PC-3 (cell line): Measurements from ENCODE around the gene ATP6V1G2. TPM values are rescaled to one million over a fixed set of nuclear protein-coding genes. Genes with fewer than 3 reads are reported as not detected.

ENCODE experiments used
- ATAC-seq: fragments of 200-7000 bp; cut with Tn5 transposase; 2 replicates; pipeline ENCODE4 v1.9.1; 2020; ENCODE audit warnings: mild to moderate bottlenecking, moderate library complexity
- BruUV-seq: library from RNA; stranded (reverse); fragments of 400-500 nt; replicated peaks from 2 replicates; lab custom pipeline; 2021; lab: Mats Ljungman, UMichigan
- CTCF ChIA-PET: fragments of 300-600 bp; sonication (Branson Sonifier 250); formaldehyde crosslinking; loops from one replicate; lab custom pipeline; 2022; ENCODE audit warnings: antibody characterized with exemption; lab: Charles Lee
- POLR2A ChIA-PET: fragments of 300-600 bp; sonication (Branson Sonifier 250); formaldehyde crosslinking; loops from one replicate; lab custom pipeline; 2022; ENCODE audit warnings: antibody characterized with exemption; ENCODE audit not compliant: unreplicated experiment; lab: Charles Lee
- DNase-seq: peaks from one replicate; pipeline ENCODE4 v3.0.0-alpha.2; 2015
- H2AFZ ChIP-seq: fragments of 300-600 bp; sonication (generic); 2 replicates; pipeline ENCODE4 v1.6.0; 2016; ENCODE audit warnings: antibody characterized with exemption, low read length
- H3F3A ChIP-seq: fragments of 300-600 bp; sonication (generic); one replicate; pipeline ENCODE4 v1.6.0; 2017; ENCODE audit warnings: antibody characterized with exemption, low read length, control low read depth, mild to moderate bottlenecking; ENCODE audit not compliant: unreplicated experiment
- H3K27ac ChIP-seq: fragments of 300-600 bp; sonication (generic); 2 replicates; pipeline ENCODE4 v1.5.1; 2016; ENCODE audit warnings: mild to moderate bottlenecking, low read length
- H3K27me3 ChIP-seq: fragments of 300-600 bp; sonication (generic); 2 replicates; pipeline ENCODE4 v1.6.1; 2016; ENCODE audit warnings: low read length, mixed read lengths
- H3K36me3 ChIP-seq: fragments of 300-600 bp; sonication (generic); 2 replicates; pipeline ENCODE4 v1.6.1; 2016; ENCODE audit warnings: low read depth, mixed run types, low read length, mixed read lengths
- H3K4me1 ChIP-seq: fragments of 300-600 bp; sonication (generic); 2 replicates; pipeline ENCODE4 v1.5.1; 2016; ENCODE audit warnings: low read length; ENCODE audit not compliant: insufficient read depth
- H3K4me2 ChIP-seq: fragments of 300-600 bp; sonication (generic); 2 replicates; pipeline ENCODE4 v1.6.0; 2016; ENCODE audit warnings: low read length
- H3K4me3 ChIP-seq: fragments of 300-600 bp; sonication (generic); 2 replicates; pipeline ENCODE4 v1.5.1; 2016; ENCODE audit warnings: mild to moderate bottlenecking, low read length, mixed read lengths
- H3K79me2 ChIP-seq: fragments of 300-600 bp; sonication (generic); 2 replicates; pipeline ENCODE4 v1.6.1; 2017; ENCODE audit warnings: low read length, mixed read lengths
- H3K9ac ChIP-seq: fragments of 300-600 bp; sonication (generic); 2 replicates; pipeline ENCODE4 v1.6.0; 2016; ENCODE audit warnings: mild to moderate bottlenecking, low read length
- H3K9me2 ChIP-seq: fragments of 300-600 bp; sonication (generic); replicated peaks from 2 replicates; pipeline ENCODE4 v1.6.1; 2016; ENCODE audit warnings: mixed run types, low read length, mixed read lengths
- H3K9me3 ChIP-seq: fragments of 300-600 bp; sonication (generic); 2 replicates; pipeline ENCODE4 v1.6.1; 2016; ENCODE audit warnings: low read length, mixed read lengths
- H4K20me1 ChIP-seq: fragments of 300-600 bp; sonication (generic); 2 replicates; pipeline ENCODE4 v1.6.1; 2016; ENCODE audit warnings: low read length, mixed read lengths
- EZH2 ChIP-seq: fragments of 300-600 bp; sonication (generic); IDR thresholded peaks from one replicate; pipeline ENCODE4 v1.6.1; 2017; ENCODE audit warnings: antibody characterized with exemption, mild to moderate bottlenecking, low read length; ENCODE audit not compliant: unreplicated experiment
- EZH2phosphoT487 ChIP-seq: fragments of 300-600 bp; sonication (generic); IDR thresholded peaks from 2 replicates; pipeline ENCODE4 v1.6.1; 2018; ENCODE audit warnings: mild to moderate bottlenecking, antibody characterized with exemption, low read length, borderline replicate concordance
- intact Hi-C: fragments of 100-400 bp; cut with micrococcal nuclease; formaldehyde crosslinking; loops from 2 replicates; pipeline ENCODE4 v1.9.0; 2023
- total RNA-seq: library from RNA; depleted of rRNA; stranded (reverse); fragments of >200 nt; gene quantifications from 2 replicates; pipeline ENCODE4 v1.2.3, GENCODE V29; 2014
- TF ChIP-seq, protein P1 (sequence below): fragments of 300-600 bp; sonication (generic); conservative IDR thresholded peaks from 2 replicates; pipeline ENCODE4 v1.5.1; 2017; ENCODE audit warnings: antibody characterized with exemption, low read depth, mild to moderate bottlenecking, low read length

Gene ATP6V1G2
- total RNA-seq, 1 experiment from 2014 or later, result 1.2 TPM

DNA sequence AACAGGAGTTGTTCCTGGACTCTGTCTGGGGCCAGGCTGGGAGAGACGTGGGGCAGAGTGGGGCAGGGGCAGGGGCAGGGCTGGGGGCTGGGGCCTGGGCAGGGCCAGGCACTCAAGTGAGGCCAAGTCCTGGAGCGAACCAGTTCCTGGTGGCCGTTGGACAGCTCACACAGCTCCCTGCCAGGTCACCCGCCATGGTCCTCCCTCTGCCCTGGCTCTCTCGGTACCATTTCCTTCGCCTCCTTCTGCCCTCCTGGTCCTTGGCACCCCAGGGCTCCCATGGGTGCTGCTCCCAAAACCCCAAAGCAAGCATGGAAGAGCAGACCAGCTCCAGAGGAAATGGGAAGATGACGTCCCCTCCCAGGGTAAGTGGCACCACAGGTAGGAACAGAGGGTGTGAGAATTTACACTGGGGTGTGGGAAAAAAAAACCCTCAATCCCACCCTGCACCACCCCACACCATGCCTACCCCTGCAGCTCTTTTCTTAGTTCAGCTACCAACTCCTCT is 17.5 kb downstream of the ATP6V1G2 start, which contains the start of gene MCCD1:
TSS of gene MCCD1 (plus strand) at position 142 of the 508 bp plus-strand sequence. CDS start at position 195, 53 bp downstream.
- H3K79me2 ChIP-seq, result no peaks in the 10 kb centered on the region
- CTCF ChIA-PET, result no interaction called here

DNA sequence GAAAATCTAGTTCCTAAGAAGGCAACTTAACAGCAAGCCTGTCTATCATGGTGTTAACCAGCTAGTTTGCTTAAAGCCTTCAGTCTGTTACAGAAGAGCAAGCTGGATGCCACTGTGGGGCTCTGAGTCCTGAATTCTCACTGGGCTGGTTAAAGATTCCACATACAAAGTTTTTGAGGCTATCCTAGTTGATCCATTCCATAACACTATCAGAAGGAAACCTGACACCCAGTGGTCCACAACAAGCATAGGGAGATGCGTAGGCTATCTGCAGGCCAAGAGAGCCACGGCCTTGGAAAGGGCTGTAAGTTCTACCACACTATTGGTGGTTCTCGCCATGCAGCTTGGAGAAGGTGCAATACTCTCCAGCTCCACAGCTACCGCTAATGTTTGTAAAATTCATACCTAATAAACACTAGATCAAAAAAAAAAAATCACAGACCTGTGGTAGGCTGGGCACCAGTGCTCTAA is 18.1 kb downstream of the ATP6V1G2 start:
- H3K4me3 ChIP-seq, result no peak overlapping the region
- no peak overlapping the region for H3K27ac ChIP-seq
- H3K9me2 ChIP-seq, result no peaks in the 10 kb centered on the region
- TF ChIP-seq EZH2 (no peak), EZH2phosphoT487 (no peak)
- TF ChIP-seq, protein P1, sequence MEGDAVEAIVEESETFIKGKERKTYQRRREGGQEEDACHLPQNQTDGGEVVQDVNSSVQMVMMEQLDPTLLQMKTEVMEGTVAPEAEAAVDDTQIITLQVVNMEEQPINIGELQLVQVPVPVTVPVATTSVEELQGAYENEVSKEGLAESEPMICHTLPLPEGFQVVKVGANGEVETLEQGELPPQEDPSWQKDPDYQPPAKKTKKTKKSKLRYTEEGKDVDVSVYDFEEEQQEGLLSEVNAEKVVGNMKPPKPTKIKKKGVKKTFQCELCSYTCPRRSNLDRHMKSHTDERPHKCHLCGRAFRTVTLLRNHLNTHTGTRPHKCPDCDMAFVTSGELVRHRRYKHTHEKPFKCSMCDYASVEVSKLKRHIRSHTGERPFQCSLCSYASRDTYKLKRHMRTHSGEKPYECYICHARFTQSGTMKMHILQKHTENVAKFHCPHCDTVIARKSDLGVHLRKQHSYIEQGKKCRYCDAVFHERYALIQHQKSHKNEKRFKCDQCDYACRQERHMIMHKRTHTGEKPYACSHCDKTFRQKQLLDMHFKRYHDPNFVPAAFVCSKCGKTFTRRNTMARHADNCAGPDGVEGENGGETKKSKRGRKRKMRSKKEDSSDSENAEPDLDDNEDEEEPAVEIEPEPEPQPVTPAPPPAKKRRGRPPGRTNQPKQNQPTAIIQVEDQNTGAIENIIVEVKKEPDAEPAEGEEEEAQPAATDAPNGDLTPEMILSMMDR, result no peak
- no peaks in the 10 kb centered on the region for H3K27me3 ChIP-seq
- H4K20me1 ChIP-seq, result 0 out of 2 replicates have a peak, but pooled peaks cover 5% of the 10 kb centered on the region
- H3K36me3 ChIP-seq, result peaks cover 34% of the 10 kb centered on the region
- H3K4me2 ChIP-seq, result no peak overlapping the region
- ChIA-PET POLR2A (no interaction called here), CTCF (no interaction called here)
- no peaks in the 10 kb centered on the region for H3K9me3 ChIP-seq
- peak; percentile 5; the same call in 1 of the 2 replicates for ATAC-seq
- BruUV-seq, result no TSS peak
- no peaks in the 10 kb centered on the region for H3K79me2 ChIP-seq
- H2AFZ ChIP-seq, result no peak overlapping the region
- H3K4me1 ChIP-seq, result peaks cover 8% of the 10 kb centered on the region
- H3F3A ChIP-seq, result no peaks in the 10 kb centered on the region
- no peak overlapping the region for H3K9ac ChIP-seq
- no peak for DNase-seq
- intact Hi-C loops, result loop anchor here (2.0 kb wide), 1 partner anchor 34 kb away; no protein-coding TSS in a partner anchor

More for the DNA sequence above, 17.5 kb downstream of the ATP6V1G2 start, which contains the start of gene MCCD1:
- Histone ChIP-seq H3K27me3 (no peaks in the 10 kb centered on the region), H3K36me3 (peaks cover 40% of the 10 kb centered on the region), H3K9me3 (no peaks in the 10 kb centered on the region), H3F3A (no peaks in the 10 kb centered on the region), H3K4me1 (peaks cover 8% of the 10 kb centered on the region), H3K9ac (no peak within 1 kb of the TSS), H2AFZ (no peak within 1 kb of the TSS), H3K9me2 (no peaks in the 10 kb centered on the region), H4K20me1 (peaks cover 5% of the 10 kb centered on the region; the same call in 1 of the 2 replicates), H3K4me3 (no peak within 1 kb of the TSS), H3K4me2 (no peak within 1 kb of the TSS), H3K27ac (no peak within 1 kb of the TSS)
- intact Hi-C loops, result loop anchor here (2.0 kb wide), 1 partner anchor 34 kb away; no protein-coding TSS in a partner anchor
- BruUV-seq, result no TSS peak
- DNase-seq (no peak), ATAC-seq (peak; percentile 3; the same call in 1 of the 2 replicates)
- TF ChIP-seq, protein P1, result no peak
- TF ChIP-seq EZH2phosphoT487, result no peak
- no peak for TF ChIP-seq EZH2
- POLR2A ChIA-PET, result no interaction called here
